SIG-M5 treated with dmso at 0.1 percent for 504 hours (cell line): ENCODE measurements around the gene GLDC.
A peak's percentile ranks its signal among the peaks of the same experiment; 100 is the strongest.
"Not testable (repeated sequence)": the region's sequence is repeated elsewhere in the genome, so short reads cannot be mapped to it uniquely, and the experiment has no call there.

Experiments used
- DNase-seq: peaks from one replicate; lab custom pipeline; 2025; ENCODE audit not compliant: unreplicated experiment; lab: John Stamatoyannopoulos, UW

The GLDC gene

GRCh38 chr9:6665628-6666027, 20.1 kb upstream of the GLDC start:
- DNase-seq, result no peak

- no peak for DNase-seq
Measured at GRCh38 chr9:6664204-6664680, 18.7 kb upstream of the GLDC start.

GRCh38 chr9:6660512-6660911, 15.0 kb upstream of the GLDC start:
- DNase-seq, result no peak

GRCh38 chr9:6658628-6659353, 13.3 kb upstream of the GLDC start:
- DNase-seq, result no peak

- DNase-seq, result no peak
Measured at GRCh38 chr9:6656614-6657300, 11.2 kb upstream of the GLDC start.

- no peak for DNase-seq
Measured at GRCh38 chr9:6655036-6655435, 9.5 kb upstream of the GLDC start.

GRCh38 chr9:6646293-6646636, 736 bp upstream of the GLDC start:
- no peak for DNase-seq

- not testable (repeated sequence) for DNase-seq
Measured at GRCh38 chr9:6645105-6645354, 499 bp downstream of the GLDC start.

GRCh38 chr9:6644346-6645104, 1.0 kb downstream of the GLDC start:
- no peak for DNase-seq

- no peak for DNase-seq
Measured at GRCh38 chr9:6641961-6642360, 3.6 kb downstream of the GLDC start.

- DNase-seq, result no peak
Measured at GRCh38 chr9:6641561-6641960, 4.0 kb downstream of the GLDC start.

- no peak for DNase-seq
Measured at GRCh38 chr9:6641056-6641455, 4.5 kb downstream of the GLDC start.

- DNase-seq, result no peak
Measured at GRCh38 chr9:6640268-6641051, 5.1 kb downstream of the GLDC start.

- no peak for DNase-seq
Measured at GRCh38 chr9:6639622-6640021, 5.9 kb downstream of the GLDC start.

- no peak for DNase-seq
Measured at GRCh38 chr9:6634444-6634843, 11.1 kb downstream of the GLDC start.

GRCh38 chr9:6633378-6633777, 12.2 kb downstream of the GLDC start:
- no peak for DNase-seq

GRCh38 chr9:6632516-6633183, 12.9 kb downstream of the GLDC start:
- DNase-seq, result no peak

- no peak for DNase-seq
Measured at GRCh38 chr9:6631207-6631512, 14.4 kb downstream of the GLDC start.

- DNase-seq, result no peak
Measured at GRCh38 chr9:6630502-6631206, 14.9 kb downstream of the GLDC start.

GRCh38 chr9:6628704-6629103, 16.8 kb downstream of the GLDC start:
- peak; percentile 37 for DNase-seq

- DNase-seq, result no peak
Measured at GRCh38 chr9:6625363-6625762, 20.2 kb downstream of the GLDC start.
